Subcutaneous adipose tissue (tissue), 4 donors: ENCODE data around the gene UBA3. TPM values are rescaled to one million over a fixed set of nuclear protein-coding genes. Genes with fewer than 3 reads are reported as not detected.

Source experiments
- total RNA-seq, 4 donors: library from RNA; depleted of rRNA; stranded (reverse); fragments of >200 nt; gene quantifications; one replicate each; pipeline ENCODE4 v1.1.0, GENCODE V29; 2016
- TF ChIP-seq, protein P1 (sequence below): fragments of 450-650 bp; IDR thresholded peaks from one replicate; pipeline ENCODE4 v1.5.1; 2016; ENCODE audit warnings: low read depth, mild to moderate bottlenecking, control low read depth, antibody characterized with exemption, moderate library complexity

UBA3 gene
- total RNA-seq, 4 donors from 2014 or later: 51.8 to 97.5 (median 53.1) TPM

DNA sequence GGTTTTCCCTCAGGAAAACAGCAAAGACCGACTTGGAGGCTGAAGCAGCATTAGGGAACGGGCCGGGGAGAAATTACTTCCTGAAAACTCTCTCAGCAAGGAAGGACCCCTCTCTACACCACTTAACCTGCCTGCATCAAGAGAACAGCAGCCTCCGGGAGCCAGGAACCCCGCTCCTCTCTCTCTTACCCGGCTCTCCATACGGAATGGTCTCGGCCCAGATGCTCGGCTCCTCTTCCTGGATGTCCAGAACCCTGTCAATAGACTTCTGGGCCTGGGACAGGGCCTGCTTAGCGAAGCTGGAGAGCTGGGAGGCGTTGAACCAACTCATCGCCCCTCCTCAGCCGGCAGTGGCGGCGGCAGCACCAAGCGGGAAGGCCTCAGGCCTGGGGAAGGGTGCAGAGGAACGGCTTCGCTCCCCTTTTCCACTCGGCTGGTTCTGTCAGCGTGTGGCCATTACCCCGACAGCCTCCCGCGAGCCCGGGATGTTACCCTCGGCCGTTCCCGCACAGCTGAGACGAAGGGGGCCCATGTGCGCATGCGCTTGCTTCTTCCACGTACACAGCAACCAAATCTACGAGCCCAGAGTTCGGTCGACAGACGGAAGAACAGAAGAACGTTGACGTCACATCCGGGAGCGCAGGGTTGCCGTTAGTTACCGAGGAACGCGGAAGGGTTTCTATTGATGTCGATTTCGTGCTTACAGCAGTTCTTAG lies 28.3 kb downstream of the UBA3 start, which contains the start of gene TMF1:
Gene TMF1, minus strand, starts transcription at position 578 of the 716 bp plus-strand sequence. Its CDS starts 247 bp downstream, at position 331.
- TF ChIP-seq, protein P1, sequence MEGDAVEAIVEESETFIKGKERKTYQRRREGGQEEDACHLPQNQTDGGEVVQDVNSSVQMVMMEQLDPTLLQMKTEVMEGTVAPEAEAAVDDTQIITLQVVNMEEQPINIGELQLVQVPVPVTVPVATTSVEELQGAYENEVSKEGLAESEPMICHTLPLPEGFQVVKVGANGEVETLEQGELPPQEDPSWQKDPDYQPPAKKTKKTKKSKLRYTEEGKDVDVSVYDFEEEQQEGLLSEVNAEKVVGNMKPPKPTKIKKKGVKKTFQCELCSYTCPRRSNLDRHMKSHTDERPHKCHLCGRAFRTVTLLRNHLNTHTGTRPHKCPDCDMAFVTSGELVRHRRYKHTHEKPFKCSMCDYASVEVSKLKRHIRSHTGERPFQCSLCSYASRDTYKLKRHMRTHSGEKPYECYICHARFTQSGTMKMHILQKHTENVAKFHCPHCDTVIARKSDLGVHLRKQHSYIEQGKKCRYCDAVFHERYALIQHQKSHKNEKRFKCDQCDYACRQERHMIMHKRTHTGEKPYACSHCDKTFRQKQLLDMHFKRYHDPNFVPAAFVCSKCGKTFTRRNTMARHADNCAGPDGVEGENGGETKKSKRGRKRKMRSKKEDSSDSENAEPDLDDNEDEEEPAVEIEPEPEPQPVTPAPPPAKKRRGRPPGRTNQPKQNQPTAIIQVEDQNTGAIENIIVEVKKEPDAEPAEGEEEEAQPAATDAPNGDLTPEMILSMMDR: no peak

GRCh38 chr3:69048990-69049389 lies 31.2 kb downstream of the UBA3 start:
- TF ChIP-seq, protein P1: no peak

- TF ChIP-seq, protein P1: no peak
Measured at GRCh38 chr3:69044608-69045007, 35.6 kb downstream of the UBA3 start.

DNA sequence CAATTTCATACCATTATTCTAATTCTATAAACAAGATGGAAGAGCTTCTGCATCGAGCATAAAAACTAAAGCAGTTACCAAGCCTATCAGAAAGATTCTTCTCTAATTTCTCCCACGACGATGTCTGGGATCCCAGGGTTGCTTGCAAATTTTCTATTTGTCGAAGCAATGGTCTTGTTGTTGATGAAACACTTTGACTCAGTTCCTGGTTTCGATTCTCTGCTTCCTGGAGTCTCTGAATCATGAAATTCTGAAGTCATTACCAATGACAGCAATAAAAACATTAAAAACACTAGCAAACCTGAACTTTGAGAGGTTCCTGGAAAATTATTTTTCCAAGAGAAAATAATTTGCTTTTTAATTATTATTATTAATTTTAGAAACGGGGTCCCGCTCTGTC lies 46.7 kb downstream of the UBA3 start:
- TF ChIP-seq, protein P1: no peak

- TF ChIP-seq, protein P1: no peak
Measured at GRCh38 chr3:69032737-69033136, 47.4 kb downstream of the UBA3 start.

DNA sequence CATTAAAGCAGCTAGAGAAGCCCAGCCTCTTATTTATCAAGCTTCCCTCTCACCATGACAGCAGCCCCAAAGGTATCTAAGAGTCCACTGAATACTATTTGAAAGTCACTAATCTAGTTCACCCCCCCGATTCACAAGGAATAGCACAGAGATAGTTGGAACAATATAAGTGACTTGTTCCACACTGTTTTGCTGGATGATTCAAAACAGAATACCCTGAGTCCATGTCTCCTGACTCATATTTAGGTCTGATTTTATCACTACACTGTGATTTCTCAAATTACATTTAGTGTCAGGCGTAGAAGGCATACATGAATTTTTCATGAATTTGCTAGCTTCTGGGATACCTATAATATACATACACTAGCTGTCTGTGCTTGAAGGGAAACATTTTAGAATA lies 48.0 kb downstream of the UBA3 start:
- TF ChIP-seq, protein P1: no peak

DNA sequence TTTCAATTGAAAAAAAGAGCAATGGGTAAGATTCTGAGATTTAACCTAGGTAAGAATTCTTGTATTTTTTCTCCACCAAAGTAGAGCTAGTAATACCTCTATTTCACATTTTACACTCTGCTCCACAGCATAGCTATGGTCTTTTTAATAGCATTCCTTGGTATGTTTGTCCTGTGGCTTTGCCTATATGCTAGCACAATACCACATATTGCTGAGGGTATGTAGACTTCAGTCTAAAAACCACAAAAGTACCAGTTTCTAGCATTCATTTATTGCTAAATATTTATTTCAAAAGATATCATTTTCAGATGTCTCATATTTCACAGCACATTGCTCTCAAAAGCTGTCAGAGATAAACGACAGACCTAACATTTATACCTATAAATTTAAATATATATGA lies 48.5 kb downstream of the UBA3 start:
- TF ChIP-seq, protein P1: no peak
